HEK293 (cell line): ENCODE data around the gene KIAA0232.

Experiments
- CTCF ChIA-PET: fragments of 350-600 bp; formaldehyde crosslinking; extraction: SDS; loops from one replicate; lab custom pipeline; 2021; ENCODE audit warnings: antibody characterized with exemption; lab: Yijun Ruan, JAX
- POLR2A ChIA-PET: fragments of 300-600 bp; formaldehyde crosslinking; extraction: SDS; loops from one replicate; lab custom pipeline; 2020; ENCODE audit warnings: antibody characterized with exemption, inconsistent platforms; lab: Yijun Ruan, JAX
- H3K27ac ChIP-seq: fragments of 200-500 bp; sonication (Bioruptor generic); 2 replicates; pipeline ENCODE4 v1.5.1; 2014; ENCODE audit warnings: low read depth, low read length, control low read depth, inconsistent platforms; ENCODE audit errors: extremely low read depth
- H3K36me3 ChIP-seq, 2 experiments: fragments of 200-500 bp in 1 of 2; sonication (Bioruptor generic) in 1 of 2; 1 replicate in 1 of 2; 2 replicates in 1 of 2; pipeline ENCODE4 v1.5.1; 2014 to 2017; ENCODE audit warnings: inconsistent platforms in 2 of 2, low read length in 2 of 2; ENCODE audit not compliant: control insufficient read depth in 2 of 2, insufficient read depth in 1 of 2
- H3K4me1 ChIP-seq: fragments of 200-500 bp; sonication (Bioruptor generic); 2 replicates; pipeline ENCODE4 v1.5.1; 2014; ENCODE audit warnings: mild to moderate bottlenecking, low read length, inconsistent platforms; ENCODE audit not compliant: control insufficient read depth, insufficient read depth
- H3K4me3 ChIP-seq: 2 replicates; pipeline ENCODE4 v1.5.1; 2011; ENCODE audit warnings: low read depth, mild to moderate bottlenecking, control low read depth, low read length, moderate library complexity
- H3K9me3 ChIP-seq: fragments of 200-500 bp; sonication (Bioruptor generic); 2 replicates; pipeline ENCODE4 v1.5.1; 2014; ENCODE audit warnings: low read depth, low read length, inconsistent platforms; ENCODE audit not compliant: control insufficient read depth, insufficient read depth
- BCL11B ChIP-seq: fragments of 450-650 bp; formaldehyde crosslinking; IDR thresholded peaks from 2 replicates; pipeline ENCODE4 v1.5.1; 2016; ENCODE audit warnings: low read depth, missing biosample characterization, missing genetic modification characterization
- HIC1 ChIP-seq: fragments of 450-650 bp; formaldehyde crosslinking; IDR thresholded peaks from 2 replicates; pipeline ENCODE4 v1.5.1; 2016; ENCODE audit warnings: missing biosample characterization, missing genetic modification characterization
- REPIN1 ChIP-seq: fragments of 450-650 bp; formaldehyde crosslinking; IDR thresholded peaks from 2 replicates; pipeline ENCODE4 v1.5.1; 2017; ENCODE audit warnings: missing biosample characterization, missing genetic modification characterization, low read depth
- SP3 ChIP-seq: fragments of 450-650 bp; formaldehyde crosslinking; IDR thresholded peaks from 2 replicates; pipeline ENCODE4 v1.5.1; 2016; ENCODE audit warnings: missing biosample characterization, missing genetic modification characterization
- SP7 ChIP-seq: fragments of 450-650 bp; formaldehyde crosslinking; IDR thresholded peaks from 2 replicates; pipeline ENCODE4 v1.5.1; 2016; ENCODE audit warnings: missing biosample characterization, missing genetic modification characterization
- ZBTB26 ChIP-seq: fragments of 450-650 bp; formaldehyde crosslinking; optimal IDR thresholded peaks from 2 replicates; pipeline ENCODE3; 2016; ENCODE audit warnings: missing biosample characterization, mild to moderate bottlenecking, missing genetic modification characterization
- ZBTB8A ChIP-seq: fragments of 450-650 bp; formaldehyde crosslinking; IDR thresholded peaks from 2 replicates; pipeline ENCODE4 v1.5.1; 2016; ENCODE audit warnings: missing biosample characterization, missing genetic modification characterization
- ZFP69B ChIP-seq: fragments of 450-650 bp; formaldehyde crosslinking; IDR thresholded peaks from 2 replicates; pipeline ENCODE4 v1.5.1; 2016; ENCODE audit warnings: missing biosample characterization, missing genetic modification characterization
- ZIC2 ChIP-seq: fragments of 450-650 bp; formaldehyde crosslinking; IDR thresholded peaks from 2 replicates; pipeline ENCODE4 v1.5.1; 2016; ENCODE audit warnings: missing biosample characterization, missing genetic modification characterization
- ZNF10 ChIP-seq: fragments of 450-650 bp; formaldehyde crosslinking; IDR thresholded peaks from 2 replicates; pipeline ENCODE4 v1.5.1; 2017; ENCODE audit warnings: missing biosample characterization, missing genetic modification characterization
- ZNF132 ChIP-seq: fragments of 450-650 bp; formaldehyde crosslinking; IDR thresholded peaks from 2 replicates; pipeline ENCODE4 v1.5.1; 2017; ENCODE audit warnings: missing biosample characterization, missing genetic modification characterization, borderline replicate concordance
- ZNF341 ChIP-seq: fragments of 450-650 bp; formaldehyde crosslinking; IDR thresholded peaks from 2 replicates; pipeline ENCODE4; 2016; ENCODE audit warnings: low read depth, missing biosample characterization, missing genetic modification characterization
- ZNF416 ChIP-seq: fragments of 450-650 bp; formaldehyde crosslinking; IDR thresholded peaks from 2 replicates; pipeline ENCODE4 v1.5.1; 2016; ENCODE audit warnings: missing biosample characterization, missing genetic modification characterization
- ZNF548 ChIP-seq: fragments of 450-650 bp; formaldehyde crosslinking; IDR thresholded peaks from 2 replicates; pipeline ENCODE4 v1.5.1; 2016; ENCODE audit warnings: missing biosample characterization, missing genetic modification characterization
- ZNF701 ChIP-seq: fragments of 450-650 bp; formaldehyde crosslinking; IDR thresholded peaks from 2 replicates; pipeline ENCODE4 v1.5.1; 2016; ENCODE audit warnings: missing biosample characterization, missing genetic modification characterization
- ZNF707 ChIP-seq: fragments of 450-650 bp; formaldehyde crosslinking; IDR thresholded peaks from 2 replicates; pipeline ENCODE4 v1.5.1; 2016; ENCODE audit warnings: missing biosample characterization, missing genetic modification characterization
- ZNF76 ChIP-seq: fragments of 450-650 bp; formaldehyde crosslinking; IDR thresholded peaks from 2 replicates; pipeline ENCODE4; 2016; ENCODE audit warnings: low read depth, missing biosample characterization, missing genetic modification characterization, borderline replicate concordance

KIAA0232 gene

GRCh38 chr4:6926681-6927478 lies 144.4 kb downstream of the KIAA0232 start (continued):
- TF ChIP-seq ZBTB26: peak; percentile 25
- peak; percentile 82 for TF ChIP-seq SP7 (tag by site-specific recombination)

- H3K9me3 ChIP-seq: no peaks in the 10 kb centered on the region
- H3K4me1 ChIP-seq: peaks cover 2% of the 10 kb centered on the region; the same call in 1 of the 2 replicates
- no peak overlapping the region for H3K27ac ChIP-seq
- TF ChIP-seq HIC1 (tag by site-specific recombination) (no peak), ZBTB26 (no peak), ZNF416 (tag by site-specific recombination) (no peak), ZNF701 (tag by site-specific recombination) (no peak), ZBTB8A (tag by site-specific recombination) (no peak), BCL11B (tag by site-specific recombination) (no peak)
- TF ChIP-seq, all 188 proteins: peak for 0
- Histone ChIP-seq H3K4me3 (no peak overlapping the region), H3K36me3 (peaks cover 0 to 33% of the 10 kb centered on the region in 2 experiments; a peak in 1 of 3 replicates)
- CTCF ChIA-PET: interaction anchor here (2.5 kb wide), 1 partner anchor 19 kb away, joined by 7 read pairs; the partner anchor contains the start of gene TBC1D14
- POLR2A ChIA-PET: no interaction called here
Measured at GRCh38 chr4:6928081-6928480, 145.6 kb downstream of the KIAA0232 start.

GRCh38 chr4:6929339-6929811 lies 146.8 kb downstream of the KIAA0232 start:
- Histone ChIP-seq H3K4me1 (peaks cover 2% of the 10 kb centered on the region; the same call in 1 of the 2 replicates), H3K36me3 (peaks cover 0 to 20% of the 10 kb centered on the region in 2 experiments; a peak in 2 of 3 replicates), H3K27ac (no peak overlapping the region), H3K4me3 (no peak overlapping the region), H3K9me3 (no peaks in the 10 kb centered on the region)
- no peak for TF ChIP-seq ZNF341
- TF ChIP-seq ZNF132: no peak
- no peak for TF ChIP-seq ZNF416 (tag by site-specific recombination)
- TF ChIP-seq ZFP69B (tag by site-specific recombination): no peak
- no peak for TF ChIP-seq ZIC2 (tag by site-specific recombination)
- TF ChIP-seq ZNF10 (tag by site-specific recombination): no peak
- TF ChIP-seq REPIN1 (tag by site-specific recombination): no peak
- no peak for TF ChIP-seq SP3 (tag by site-specific recombination)
- no peak for TF ChIP-seq ZNF76 (tag by site-specific recombination)
- TF ChIP-seq ZNF548 (tag by site-specific recombination): no peak
- no peak for TF ChIP-seq ZNF707 (tag by site-specific recombination)
- ChIA-PET CTCF (interaction anchor here (0.9 kb wide), 1 partner anchor 44 kb away, joined by 6 read pairs; no protein-coding TSS in a partner anchor), POLR2A (no interaction called here)
